KBM-7 (cell line): ENCODE results near the gene PNPLA7.
"Not testable (repeated sequence)": the region's sequence is repeated elsewhere in the genome, so short reads cannot be mapped to it uniquely, and the experiment has no call there.

Experiments
- DNase-seq: peaks from one replicate; pipeline ENCODE4 v3.0.0-alpha.2; 2015
- in situ Hi-C: fragments of 300-500 bp; cut with MboI; formaldehyde crosslinking; loops from 2 replicates; pipeline ENCODE4 v1.14.3; 2020; ENCODE audit warnings: low sequenced_read_pairs, low pct_unique_long_range_greater_than_20kb, mixed read lengths

PNPLA7 gene

GRCh38 chr9:137578518-137579258 lies 28.5 kb upstream of the PNPLA7 start, which contains the start of gene DPH7:
Gene DPH7 (minus strand): TSS chr9:137578925. CDS start chr9:137578777, 148 bp downstream.
- in situ Hi-C loops, result no loop called here
- DNase-seq, result peak; percentile 86

DNA sequence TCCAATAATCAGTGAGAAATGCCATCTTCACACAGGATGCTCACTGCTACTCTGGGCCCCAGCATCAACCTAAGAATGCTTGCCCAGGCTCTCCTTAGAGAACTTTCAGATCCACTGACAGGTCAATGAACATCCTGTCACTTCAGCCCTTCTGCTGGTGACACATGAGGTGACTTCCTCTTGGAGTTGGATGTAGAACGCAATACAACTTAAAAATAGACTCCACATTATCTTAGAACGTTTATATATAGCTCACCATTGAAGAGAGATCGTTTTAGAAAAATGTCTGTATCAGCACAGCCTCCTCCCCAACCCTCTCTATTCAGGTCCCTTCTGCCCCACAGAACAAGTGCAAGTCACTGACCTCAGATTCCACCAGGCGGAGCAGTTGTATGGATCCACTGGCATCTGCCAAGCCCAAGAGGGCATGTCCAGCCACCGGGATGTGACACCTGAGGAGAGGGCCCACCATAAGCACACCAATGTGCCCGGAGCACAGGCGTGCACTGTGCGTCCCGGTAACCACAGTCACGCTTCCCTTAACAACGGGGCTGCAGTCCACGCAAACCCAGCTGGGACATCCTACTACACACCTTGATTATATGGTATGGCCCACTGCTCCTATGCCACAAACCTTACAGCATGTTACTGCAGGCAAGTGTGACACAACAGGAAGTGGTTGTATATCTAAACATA lies 25.7 kb upstream of the PNPLA7 start:
- in situ Hi-C loops, result no loop called here
- no peak for DNase-seq

GRCh38 chr9:137575364-137575715 lies 25.1 kb upstream of the PNPLA7 start:
- no peak for DNase-seq
- in situ Hi-C loops, result no loop called here

- no peak for DNase-seq
- in situ Hi-C loops, result no loop called here
These were observed 24.0 kb upstream of the PNPLA7 start for GRCh38 chr9:137574192-137574591.

GRCh38 chr9:137570566-137570965 lies 20.4 kb upstream of the PNPLA7 start:
- no peak for DNase-seq
- in situ Hi-C loops, result no loop called here

GRCh38 chr9:137569609-137570203 lies 19.5 kb upstream of the PNPLA7 start:
- DNase-seq, result no peak
- in situ Hi-C loops, result no loop called here

- DNase-seq, in situ Hi-C loops: not testable (repeated sequence)
These were observed 18.2 kb upstream of the PNPLA7 start for GRCh38 chr9:137568445-137568844.

DNA sequence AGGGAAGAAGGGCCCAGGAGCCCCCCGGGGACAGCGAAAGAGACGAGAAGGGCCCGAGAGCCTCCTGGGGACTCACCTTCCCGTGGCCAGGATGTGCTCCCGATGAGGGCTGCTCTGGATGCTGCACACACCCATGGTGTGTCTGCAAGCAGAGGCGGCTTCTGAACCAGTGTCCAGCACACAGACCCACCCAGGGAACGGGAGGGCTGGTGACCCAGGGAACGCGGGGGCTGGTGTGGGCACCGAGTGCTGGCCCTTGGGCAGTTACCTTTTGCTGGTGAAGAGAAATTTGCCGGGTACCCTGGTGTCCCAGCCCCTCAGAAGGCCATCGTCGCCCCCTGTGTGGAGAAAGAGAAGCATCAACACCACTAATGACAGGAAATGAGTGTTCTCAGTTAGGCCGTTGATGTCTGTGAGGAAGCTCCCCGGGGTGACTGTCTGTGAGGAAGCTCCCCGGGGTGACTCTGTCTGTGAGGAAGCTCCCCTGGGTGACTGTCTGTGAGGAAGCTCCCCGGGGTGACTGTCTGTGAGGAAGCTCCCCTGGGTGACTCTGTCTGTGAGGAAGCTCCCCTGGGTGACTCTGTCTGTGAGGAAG lies 14.7 kb upstream of the PNPLA7 start:
- no peak for DNase-seq
- in situ Hi-C loops, result no loop called here

- in situ Hi-C loops, result no loop called here
- no peak for DNase-seq
These were observed 13.9 kb upstream of the PNPLA7 start for GRCh38 chr9:137564134-137564533.

- no peak for DNase-seq
- in situ Hi-C loops, result no loop called here
These were observed 7.9 kb upstream of the PNPLA7 start for GRCh38 chr9:137558127-137558526.

GRCh38 chr9:137556069-137556838 lies 6.1 kb upstream of the PNPLA7 start:
- in situ Hi-C loops, result no loop called here
- DNase-seq, result no peak

GRCh38 chr9:137555179-137555578 lies 5.0 kb upstream of the PNPLA7 start:
- in situ Hi-C loops, result no loop called here
- DNase-seq, result no peak

DNA sequence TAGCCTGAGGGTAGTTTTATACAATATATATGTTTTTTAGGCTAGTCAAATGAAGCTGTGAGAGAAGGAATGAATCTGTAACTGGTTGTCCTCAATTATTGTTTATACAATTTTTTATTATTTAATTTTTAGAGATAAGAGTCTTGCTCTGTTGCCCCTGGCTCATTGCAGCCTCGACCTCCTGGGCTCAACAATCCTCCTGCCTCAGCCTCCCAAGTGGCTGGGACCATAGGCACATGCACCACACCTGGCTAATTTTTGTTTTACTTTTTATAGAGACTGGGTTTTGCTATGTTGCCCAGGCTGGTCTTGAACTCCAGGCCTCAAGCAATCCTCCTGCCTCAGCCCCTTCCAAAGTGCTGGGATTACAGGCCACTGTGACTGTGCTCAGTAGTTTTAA lies 4.1 kb upstream of the PNPLA7 start:
- in situ Hi-C loops, result no loop called here
- no peak for DNase-seq

- DNase-seq, in situ Hi-C loops: not testable (repeated sequence)
These were observed 3.5 kb upstream of the PNPLA7 start for GRCh38 chr9:137553654-137554053.

GRCh38 chr9:137552022-137552768 lies 2.0 kb upstream of the PNPLA7 start:
- peak; percentile 46 for DNase-seq
- in situ Hi-C loops, result no loop called here

GRCh38 chr9:137551264-137552021 lies 1.2 kb upstream of the PNPLA7 start, which contains the start of gene MRPL41:
Gene MRPL41 (plus strand): TSS chr9:137551879. CDS start chr9:137552082, 203 bp downstream.
- DNase-seq, result peak; percentile 89
- in situ Hi-C loops, result no loop called here

GRCh38 chr9:137550958-137551263 lies 709 bp upstream of the PNPLA7 start:
- in situ Hi-C loops, DNase-seq: not testable (repeated sequence)
